MM.1S (cell line): ENCODE results near the gene PAX7.
"Not testable (repeated sequence)": the region's sequence is repeated elsewhere in the genome, so short reads cannot be mapped to it uniquely, and the experiment has no call there.

Experiments used
- DNase-seq: peaks from one replicate; pipeline ENCODE4 v3.0.0-alpha.2; 2015
- H2AFZ ChIP-seq: fragments of 300-600 bp; sonication (generic); 2 replicates; pipeline ENCODE4 v1.6.0; 2016; ENCODE audit warnings: antibody characterized with exemption, low read length
- H3F3A ChIP-seq: fragments of 300-600 bp; sonication (generic); 2 replicates; pipeline ENCODE4 v1.6.1; 2016; ENCODE audit warnings: mild to moderate bottlenecking, antibody characterized with exemption, low read length, moderate library complexity, mixed read lengths; ENCODE audit not compliant: insufficient read depth
- H3K27ac ChIP-seq: fragments of 300-600 bp; sonication (generic); 2 replicates; pipeline ENCODE4 v1.5.1; 2016; ENCODE audit warnings: mild to moderate bottlenecking, low read length
- H3K27me3 ChIP-seq: fragments of 300-600 bp; sonication (generic); replicated peaks from 2 replicates; pipeline ENCODE4 v1.6.0; 2016; ENCODE audit warnings: low read length; ENCODE audit not compliant: insufficient read depth
- H3K36me3 ChIP-seq: fragments of 300-600 bp; sonication (generic); replicated peaks from 2 replicates; pipeline ENCODE4 v1.6.1; 2016; ENCODE audit warnings: mild to moderate bottlenecking, low read length, mixed read lengths; ENCODE audit not compliant: insufficient read depth
- H3K4me1 ChIP-seq: fragments of 300-600 bp; sonication (generic); 2 replicates; pipeline ENCODE4 v1.6.1; 2016; ENCODE audit warnings: low read length, mixed read lengths
- H3K4me2 ChIP-seq: fragments of 300-600 bp; sonication (generic); 2 replicates; pipeline ENCODE4 v1.6.0; 2016; ENCODE audit warnings: low read depth, low read length
- H3K4me3 ChIP-seq: fragments of 300-600 bp; sonication (generic); 2 replicates; pipeline ENCODE4 v1.5.1; 2016; ENCODE audit warnings: low read length, mixed read lengths
- H3K79me2 ChIP-seq: fragments of 300-600 bp; sonication (generic); 2 replicates; pipeline ENCODE4 v1.6.1; 2016; ENCODE audit warnings: mixed run types, low read length, mixed read lengths
- H3K9ac ChIP-seq: fragments of 300-600 bp; sonication (generic); 2 replicates; pipeline ENCODE4 v1.6.1; 2016; ENCODE audit warnings: low read length, mixed read lengths
- H3K9me2 ChIP-seq: fragments of 300-600 bp; sonication (generic); replicated peaks from 2 replicates; pipeline ENCODE4 v1.6.1; 2016; ENCODE audit warnings: mild to moderate bottlenecking, low read length, mixed read lengths; ENCODE audit not compliant: insufficient read depth
- H3K9me3 ChIP-seq: fragments of 300-600 bp; sonication (generic); replicated peaks from 2 replicates; pipeline ENCODE4 v1.6.1; 2016; ENCODE audit warnings: mild to moderate bottlenecking, low read length, mixed read lengths; ENCODE audit not compliant: insufficient read depth
- H4K20me1 ChIP-seq: fragments of 300-600 bp; sonication (generic); 2 replicates; pipeline ENCODE4 v1.6.1; 2016; ENCODE audit warnings: mild to moderate bottlenecking, low read length, moderate library complexity, mixed read lengths; ENCODE audit not compliant: insufficient read depth
- EZH2 ChIP-seq: fragments of 300-600 bp; sonication (generic); optimal IDR thresholded peaks from 2 replicates; pipeline ENCODE3; 2017; ENCODE audit warnings: low read depth, mild to moderate bottlenecking, antibody characterized with exemption, low read length, mixed read lengths
- EZH2phosphoT487 ChIP-seq: fragments of 300-600 bp; sonication (generic); IDR thresholded peaks from 2 replicates; pipeline ENCODE4 v1.6.1; 2018; ENCODE audit warnings: antibody characterized with exemption, low read length
- TF ChIP-seq, protein P1 (sequence below): fragments of 300-600 bp; sonication (generic); IDR thresholded peaks from 2 replicates; pipeline ENCODE4 v1.5.1; 2016; ENCODE audit warnings: antibody characterized with exemption, low read length, mixed read lengths

The PAX7 gene

DNA sequence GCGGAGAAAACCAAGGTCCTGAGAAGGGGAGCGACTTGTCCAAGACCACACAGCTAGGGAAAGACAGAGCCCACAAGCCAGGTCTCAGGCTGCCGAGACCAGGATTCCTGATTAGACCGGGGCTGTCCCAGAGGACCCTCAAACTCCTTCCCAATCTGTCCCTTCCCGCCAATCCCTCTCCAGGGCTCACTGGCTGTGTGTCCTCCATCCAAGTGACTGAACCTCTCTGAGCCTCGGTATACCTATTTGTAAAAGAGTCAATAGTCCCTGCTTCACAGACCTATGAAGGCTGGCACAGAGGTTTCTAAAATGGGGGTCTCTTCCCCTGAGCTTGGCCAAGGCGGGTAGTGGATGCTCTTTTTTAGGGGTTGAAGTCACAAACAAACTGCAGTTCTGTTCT is 56.6 kb downstream of the PAX7 start:
- Histone ChIP-seq H3K9me3 (no peaks in the 10 kb centered on the region), H3F3A (no peaks in the 10 kb centered on the region), H2AFZ (no peak overlapping the region), H3K9me2 (no peaks in the 10 kb centered on the region), H3K36me3 (no peaks in the 10 kb centered on the region), H3K4me1 (no peaks in the 10 kb centered on the region), H3K79me2 (no peaks in the 10 kb centered on the region), H4K20me1 (no peaks in the 10 kb centered on the region), H3K4me3 (no peak overlapping the region), H3K27ac (no peak overlapping the region), H3K9ac (no peak overlapping the region), H3K27me3 (peaks cover 95% of the 10 kb centered on the region), H3K4me2 (no peak overlapping the region)
- no peak for DNase-seq
- no peak for TF ChIP-seq EZH2
- no peak for TF ChIP-seq EZH2phosphoT487
- TF ChIP-seq, protein P1, sequence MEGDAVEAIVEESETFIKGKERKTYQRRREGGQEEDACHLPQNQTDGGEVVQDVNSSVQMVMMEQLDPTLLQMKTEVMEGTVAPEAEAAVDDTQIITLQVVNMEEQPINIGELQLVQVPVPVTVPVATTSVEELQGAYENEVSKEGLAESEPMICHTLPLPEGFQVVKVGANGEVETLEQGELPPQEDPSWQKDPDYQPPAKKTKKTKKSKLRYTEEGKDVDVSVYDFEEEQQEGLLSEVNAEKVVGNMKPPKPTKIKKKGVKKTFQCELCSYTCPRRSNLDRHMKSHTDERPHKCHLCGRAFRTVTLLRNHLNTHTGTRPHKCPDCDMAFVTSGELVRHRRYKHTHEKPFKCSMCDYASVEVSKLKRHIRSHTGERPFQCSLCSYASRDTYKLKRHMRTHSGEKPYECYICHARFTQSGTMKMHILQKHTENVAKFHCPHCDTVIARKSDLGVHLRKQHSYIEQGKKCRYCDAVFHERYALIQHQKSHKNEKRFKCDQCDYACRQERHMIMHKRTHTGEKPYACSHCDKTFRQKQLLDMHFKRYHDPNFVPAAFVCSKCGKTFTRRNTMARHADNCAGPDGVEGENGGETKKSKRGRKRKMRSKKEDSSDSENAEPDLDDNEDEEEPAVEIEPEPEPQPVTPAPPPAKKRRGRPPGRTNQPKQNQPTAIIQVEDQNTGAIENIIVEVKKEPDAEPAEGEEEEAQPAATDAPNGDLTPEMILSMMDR = no peak

DNA sequence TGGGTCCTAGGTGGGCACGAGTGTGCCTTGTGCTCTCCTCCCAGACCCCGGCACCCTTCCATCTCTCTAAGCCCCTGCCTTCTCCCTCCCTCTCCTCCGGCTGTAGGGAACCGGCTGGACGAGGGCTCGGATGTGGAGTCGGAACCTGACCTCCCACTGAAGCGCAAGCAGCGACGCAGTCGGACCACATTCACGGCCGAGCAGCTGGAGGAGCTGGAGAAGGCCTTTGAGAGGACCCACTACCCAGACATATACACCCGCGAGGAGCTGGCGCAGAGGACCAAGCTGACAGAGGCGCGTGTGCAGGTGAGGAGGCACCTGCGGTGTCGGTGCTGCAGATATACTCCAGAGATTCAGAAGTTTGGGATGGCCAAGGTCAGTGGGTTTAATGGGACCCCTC is 61.0 kb downstream of the PAX7 start:
- Histone ChIP-seq H3K9me2 (no peaks in the 10 kb centered on the region), H3F3A (no peaks in the 10 kb centered on the region), H3K4me2 (no peak overlapping the region), H3K36me3 (no peaks in the 10 kb centered on the region), H3K4me3 (no peak overlapping the region), H3K9ac (no peak overlapping the region), H2AFZ (no peak overlapping the region), H4K20me1 (no peaks in the 10 kb centered on the region), H3K4me1 (no peaks in the 10 kb centered on the region), H3K79me2 (no peaks in the 10 kb centered on the region), H3K27me3 (peaks cover 91% of the 10 kb centered on the region), H3K27ac (no peak overlapping the region), H3K9me3 (no peaks in the 10 kb centered on the region)
- TF ChIP-seq EZH2phosphoT487 (no peak), EZH2 (no peak)
- TF ChIP-seq, protein P1 = no peak
- no peak for DNase-seq

DNA sequence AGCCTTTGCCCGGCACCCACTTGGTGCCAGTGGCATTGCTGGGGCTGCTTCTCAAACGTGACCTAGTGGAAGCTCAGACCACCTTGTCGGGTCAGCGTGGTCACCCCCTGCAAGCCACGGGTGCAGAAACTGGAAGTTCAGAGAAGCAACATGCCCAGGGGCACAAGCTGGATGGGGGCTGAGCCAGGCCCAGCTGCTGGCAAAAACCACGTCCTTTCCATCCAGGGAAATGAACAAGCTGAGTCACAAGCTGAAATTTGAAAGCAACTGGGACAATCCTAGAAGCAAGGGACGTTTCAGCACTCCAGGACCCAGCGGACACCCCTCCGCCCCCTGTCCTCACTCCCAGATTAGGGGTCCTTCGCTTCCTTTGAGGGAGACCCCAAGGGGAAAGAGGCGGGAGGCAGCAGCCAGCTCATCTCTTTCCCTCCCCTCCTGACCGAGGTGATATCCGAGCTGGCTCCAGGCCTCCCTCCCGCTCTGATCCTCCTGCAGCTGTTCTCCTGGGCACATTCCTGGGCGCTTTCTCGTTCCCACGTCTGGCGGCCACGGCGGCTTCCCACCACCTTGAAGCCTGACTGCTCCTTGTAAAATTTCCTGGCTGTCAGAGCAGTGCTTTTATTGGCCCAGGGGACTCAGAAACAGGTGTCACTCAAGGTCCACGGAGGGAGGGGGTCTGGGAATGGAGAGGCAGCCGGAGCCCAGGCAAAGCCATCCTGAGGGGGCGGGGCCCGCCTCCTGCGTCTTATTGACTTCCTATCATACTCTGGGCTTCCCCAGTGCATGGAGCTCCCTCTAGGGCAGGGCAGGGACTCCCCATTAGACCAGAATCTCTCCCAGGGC is 62.8 kb downstream of the PAX7 start:
- H2AFZ ChIP-seq = no peak overlapping the region
- H3K9me2 ChIP-seq = no peaks in the 10 kb centered on the region
- H3K4me1 ChIP-seq = no peaks in the 10 kb centered on the region
- H3K4me3 ChIP-seq = no peak overlapping the region
- TF ChIP-seq, protein P1 = no peak
- TF ChIP-seq EZH2phosphoT487 = no peak
- TF ChIP-seq EZH2 = no peak
- no peaks in the 10 kb centered on the region for H3K9me3 ChIP-seq
- H3K4me2 ChIP-seq = no peak overlapping the region
- no peak overlapping the region for H3K27ac ChIP-seq
- H3K79me2 ChIP-seq = no peaks in the 10 kb centered on the region
- no peak overlapping the region for H3K9ac ChIP-seq
- H3F3A ChIP-seq = no peaks in the 10 kb centered on the region
- no peak for DNase-seq
- no peaks in the 10 kb centered on the region for H3K36me3 ChIP-seq
- peaks cover 92% of the 10 kb centered on the region for H3K27me3 ChIP-seq
- H4K20me1 ChIP-seq = no peaks in the 10 kb centered on the region

DNA sequence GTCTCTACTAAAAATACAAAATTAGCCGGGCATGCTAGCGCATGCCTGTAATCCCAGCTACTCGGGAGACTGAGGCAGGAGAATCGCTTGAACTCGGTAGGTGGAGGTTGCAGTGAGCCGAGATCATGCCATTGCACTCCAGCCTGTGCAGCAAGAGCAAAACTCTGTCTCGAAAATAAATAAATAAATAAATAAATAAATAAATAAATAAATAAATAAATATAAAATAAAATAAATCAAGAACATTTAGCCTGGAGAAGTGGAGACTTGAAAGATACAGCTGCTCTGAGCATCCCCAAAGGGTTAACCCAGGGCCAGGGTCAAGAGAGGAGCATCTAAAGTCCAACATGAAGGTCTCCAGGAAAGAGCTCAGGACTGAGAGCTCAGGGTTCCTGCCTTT is 63.6 kb downstream of the PAX7 start:
- H3F3A ChIP-seq, H3K36me3 ChIP-seq, H3K9me3 ChIP-seq, H2AFZ ChIP-seq, H3K4me1 ChIP-seq, H3K9ac ChIP-seq, H3K27ac ChIP-seq, H4K20me1 ChIP-seq, H3K4me2 ChIP-seq, H3K4me3 ChIP-seq, DNase-seq, H3K9me2 ChIP-seq, H3K79me2 ChIP-seq: not testable (repeated sequence)
- peaks cover 93% of the 10 kb centered on the region for H3K27me3 ChIP-seq
